ENCODE measurements around the gene RXRB.

GRCh38 chr6:33166811-33167210, 33.7 kb downstream of the RXRB start:
- TF ChIP-seq YY1 (IDR thresholded peaks at IDR 0.05; ENCODE audit: insufficient read depth, insufficient read length) (no peak), ZNF274 (IDR thresholded peaks at IDR 0.05; ENCODE audit: low read depth, low read length) (no peak)

Measured in NT2/D1 (cell line).